Kidney tubule cell (primary cell): ENCODE data around the gene TCTN3.
"Not testable (repeated sequence)": the region's sequence is repeated elsewhere in the genome, so short reads cannot be mapped to it uniquely, and the experiment has no call there.

ENCODE experiments used
- DNase-seq: peaks from one replicate; pipeline ENCODE4 v3.0.0-alpha.2; 2018; ENCODE audit warnings: low spot score

The TCTN3 gene, protein sequence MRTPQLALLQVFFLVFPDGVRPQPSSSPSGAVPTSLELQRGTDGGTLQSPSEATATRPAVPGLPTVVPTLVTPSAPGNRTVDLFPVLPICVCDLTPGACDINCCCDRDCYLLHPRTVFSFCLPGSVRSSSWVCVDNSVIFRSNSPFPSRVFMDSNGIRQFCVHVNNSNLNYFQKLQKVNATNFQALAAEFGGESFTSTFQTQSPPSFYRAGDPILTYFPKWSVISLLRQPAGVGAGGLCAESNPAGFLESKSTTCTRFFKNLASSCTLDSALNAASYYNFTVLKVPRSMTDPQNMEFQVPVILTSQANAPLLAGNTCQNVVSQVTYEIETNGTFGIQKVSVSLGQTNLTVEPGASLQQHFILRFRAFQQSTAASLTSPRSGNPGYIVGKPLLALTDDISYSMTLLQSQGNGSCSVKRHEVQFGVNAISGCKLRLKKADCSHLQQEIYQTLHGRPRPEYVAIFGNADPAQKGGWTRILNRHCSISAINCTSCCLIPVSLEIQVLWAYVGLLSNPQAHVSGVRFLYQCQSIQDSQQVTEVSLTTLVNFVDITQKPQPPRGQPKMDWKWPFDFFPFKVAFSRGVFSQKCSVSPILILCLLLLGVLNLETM

DNA sequence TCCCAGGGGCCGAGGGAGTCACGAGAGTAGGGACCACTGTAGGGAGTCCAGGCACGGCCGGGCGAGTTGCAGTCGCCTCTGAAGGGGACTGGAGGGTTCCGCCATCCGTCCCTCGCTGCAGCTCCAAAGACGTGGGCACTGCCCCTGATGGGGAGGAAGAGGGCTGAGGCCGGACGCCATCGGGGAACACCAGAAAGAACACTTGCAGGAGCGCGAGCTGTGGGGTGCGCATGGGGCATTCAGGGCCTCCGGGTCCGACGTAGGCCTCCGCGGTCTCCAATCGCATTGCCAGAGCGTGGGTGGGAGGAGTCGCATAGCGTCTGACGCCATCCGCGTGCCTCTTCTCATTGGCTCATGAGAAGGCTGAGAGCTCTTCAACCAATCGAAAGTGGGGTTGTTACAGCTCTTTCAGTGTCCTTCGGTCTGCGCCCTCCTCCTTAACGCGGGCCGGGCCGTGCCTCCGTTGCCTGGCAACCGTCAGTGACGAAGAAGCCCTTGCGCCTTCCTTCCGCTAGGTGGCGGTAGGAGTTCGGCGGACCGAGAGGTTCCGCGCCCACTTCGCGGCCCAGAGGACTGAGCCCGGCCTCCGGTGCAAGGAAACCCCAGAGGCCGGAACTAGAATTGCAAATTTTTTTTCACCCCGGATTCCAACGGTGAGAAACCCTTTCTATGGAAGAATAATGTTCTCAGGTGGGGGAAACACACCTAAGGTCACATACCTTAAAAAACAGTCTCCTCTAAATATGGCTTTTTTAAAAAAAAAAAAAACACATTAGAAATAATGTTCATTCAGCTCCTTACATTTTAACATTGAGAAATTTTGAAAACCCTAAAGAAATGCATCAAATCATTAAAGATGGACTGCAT lies at the start of gene TCTN3:
TSS of gene TCTN3 (minus strand) at position 260 of the 867 bp plus-strand sequence. CDS start at position 232, 28 bp downstream.
- peak; percentile 100 for DNase-seq

DNA sequence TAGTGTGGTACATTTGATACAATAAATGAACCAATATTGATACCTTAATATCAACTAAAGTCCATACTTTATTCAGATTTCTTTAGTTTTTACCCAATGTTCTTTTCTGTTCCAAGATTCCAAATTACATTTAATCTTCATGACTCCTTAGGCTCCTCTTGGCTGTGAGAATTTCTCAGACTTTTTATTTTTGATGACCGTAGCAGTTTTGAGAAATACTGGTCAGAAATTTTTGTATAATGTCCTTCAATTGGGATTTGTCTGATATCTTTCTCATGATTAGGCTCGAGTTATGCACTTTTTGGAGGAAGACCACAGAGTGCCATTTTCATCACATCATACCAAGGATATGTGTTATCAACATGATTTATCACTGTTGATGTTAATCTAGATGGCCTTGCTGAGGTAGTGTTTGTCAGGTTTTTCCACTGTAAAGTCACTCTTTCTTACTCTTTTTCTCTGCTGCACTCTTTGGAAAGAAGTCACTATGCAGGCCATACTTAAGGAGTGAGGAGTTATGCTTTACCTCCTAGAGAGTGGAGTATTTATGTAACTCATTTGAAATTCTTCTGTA lies 49.3 kb upstream of the TCTN3 start:
- DNase-seq, result no peak

DNA sequence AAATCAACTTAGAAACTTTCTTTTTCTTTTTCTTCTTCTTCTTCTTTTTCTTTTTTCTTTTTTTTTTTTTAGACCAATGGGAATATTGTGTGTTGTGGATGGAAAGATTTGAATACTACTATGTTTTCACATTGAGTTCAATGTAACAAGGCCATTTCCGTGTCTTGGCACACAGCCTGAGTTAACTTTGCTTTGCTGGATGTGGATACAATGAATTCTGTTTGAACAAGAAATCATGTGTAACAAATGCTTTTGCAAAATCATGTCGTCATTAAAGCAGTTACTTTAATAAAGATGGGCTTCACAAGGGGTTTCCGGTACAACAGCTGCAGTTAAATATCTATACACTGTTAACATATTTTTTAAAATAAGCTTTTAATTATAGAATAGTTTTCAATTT lies 48.8 kb upstream of the TCTN3 start:
- peak; percentile 5 for DNase-seq

DNA sequence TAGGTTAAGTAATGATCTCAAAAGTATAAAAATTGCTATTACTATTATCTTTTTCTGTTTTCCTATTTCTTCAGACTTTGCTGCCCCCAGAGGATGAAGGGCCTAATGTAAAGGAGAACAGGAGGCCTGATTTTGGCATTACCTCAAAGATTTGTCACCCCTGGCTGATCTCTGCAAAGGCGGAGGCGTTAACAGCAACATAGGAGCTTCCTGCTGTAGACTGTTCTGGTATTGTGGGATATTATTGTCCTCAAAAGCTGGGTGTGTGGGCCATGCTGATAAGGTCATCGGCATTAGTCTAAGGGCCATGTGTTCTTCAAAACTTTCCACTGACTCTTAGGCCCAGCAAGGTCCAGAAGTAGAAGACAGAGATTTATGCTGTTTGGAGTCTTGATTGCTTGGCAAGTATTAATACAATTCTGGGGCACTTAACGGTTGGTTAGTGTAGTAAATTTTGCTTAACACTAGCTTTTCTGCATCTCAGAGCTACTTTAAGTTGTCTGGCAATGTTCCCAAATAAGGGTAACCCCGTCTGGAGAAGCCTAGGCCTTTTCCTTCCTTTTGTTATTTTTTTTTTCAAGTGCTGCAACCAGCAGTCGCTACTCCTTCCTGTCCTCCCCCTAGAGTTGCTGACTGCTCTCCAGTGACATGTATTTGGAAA lies 48.2 kb upstream of the TCTN3 start:
- no peak for DNase-seq

DNA sequence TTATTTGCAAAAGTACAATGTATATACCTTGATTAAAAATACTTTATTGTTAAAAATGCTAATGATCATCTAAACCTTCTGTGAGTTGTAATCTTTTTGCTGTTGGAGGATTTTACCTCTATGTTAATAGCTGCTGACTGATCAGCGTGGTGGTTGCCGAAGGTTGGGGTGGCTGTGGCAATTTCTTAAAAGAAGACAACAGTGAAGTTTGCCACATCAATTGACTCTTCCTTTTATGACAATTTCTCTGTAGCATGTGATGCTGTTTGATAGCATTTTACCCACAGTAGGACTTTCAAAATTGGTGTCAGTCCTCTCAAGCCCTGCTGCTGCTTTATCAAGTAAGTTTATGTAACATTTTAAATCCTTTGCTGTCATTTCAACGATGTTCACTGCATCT lies 45.3 kb upstream of the TCTN3 start:
- DNase-seq, result no peak

DNA sequence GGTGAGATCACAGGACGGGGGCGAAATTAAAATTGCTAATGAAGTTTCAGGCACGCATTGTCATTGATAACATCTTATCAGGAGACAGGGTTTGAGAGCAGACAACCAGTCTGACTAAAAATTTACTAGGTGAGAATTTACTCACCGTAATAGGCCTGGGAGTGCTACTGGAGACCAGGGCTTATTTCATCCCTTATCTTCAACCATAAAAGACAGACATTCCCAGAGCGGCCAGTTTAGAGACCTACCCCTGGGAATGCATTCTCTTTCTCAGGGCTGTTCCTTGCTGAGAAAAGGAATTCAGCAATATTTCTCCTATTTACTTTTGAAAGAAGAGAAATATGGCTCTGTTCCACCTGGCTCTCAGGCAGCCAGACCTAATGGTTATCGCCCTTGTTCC lies 39.2 kb upstream of the TCTN3 start:
- not testable (repeated sequence) for DNase-seq

DNA sequence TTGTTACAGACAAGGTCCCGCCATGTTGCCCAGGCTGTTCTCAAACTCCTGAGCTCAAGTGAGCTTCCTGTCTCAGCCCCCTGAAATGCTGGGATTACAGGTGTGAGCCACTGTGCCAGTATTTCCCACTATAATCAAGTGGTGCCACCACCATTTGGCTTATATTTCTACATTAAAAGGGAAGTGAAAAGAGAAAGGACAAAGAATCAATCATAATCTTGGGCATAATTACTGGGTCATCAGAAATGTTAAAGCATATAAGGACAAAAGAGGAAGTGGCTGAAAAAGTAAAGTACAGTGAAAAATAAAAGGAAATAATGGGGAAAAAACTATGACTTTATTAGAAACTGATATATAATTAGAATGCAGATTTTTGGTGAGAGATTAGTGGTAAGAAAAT lies 36.5 kb upstream of the TCTN3 start:
- no peak for DNase-seq

DNA sequence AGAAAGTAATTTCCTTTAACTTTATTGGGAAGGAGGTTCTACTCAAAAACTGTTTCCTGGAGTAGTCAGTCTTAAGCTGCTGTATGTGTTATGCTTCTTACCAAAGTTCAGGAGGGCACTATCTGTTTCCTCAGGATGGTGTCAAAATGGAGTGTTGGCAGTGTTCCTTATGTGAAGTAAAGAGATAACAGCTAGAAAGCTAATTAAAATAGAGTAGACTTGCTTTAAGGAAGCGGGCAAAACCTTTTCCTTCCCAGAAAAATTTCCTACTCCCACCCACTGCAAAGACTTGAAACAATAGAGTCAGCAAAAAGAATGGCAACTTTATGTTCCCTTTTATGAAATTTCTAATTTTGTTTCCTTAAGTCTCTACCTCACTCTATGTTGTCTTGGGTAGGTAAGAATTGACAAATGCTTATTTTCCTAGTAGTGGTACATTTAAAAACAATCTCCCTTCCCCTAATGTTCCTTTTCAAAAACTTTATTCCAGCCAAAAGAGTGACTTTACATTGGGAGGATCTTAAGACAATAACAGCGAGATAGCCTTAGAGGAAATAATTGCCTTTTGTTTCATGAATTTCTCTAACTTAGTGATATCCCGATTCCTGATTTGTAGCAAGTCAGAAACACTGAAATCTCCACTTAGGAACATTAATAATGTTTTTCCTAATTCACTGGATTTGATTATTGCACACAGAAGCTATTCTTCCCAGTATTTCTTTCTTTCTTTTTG lies 35.8 kb upstream of the TCTN3 start:
- no peak for DNase-seq

DNA sequence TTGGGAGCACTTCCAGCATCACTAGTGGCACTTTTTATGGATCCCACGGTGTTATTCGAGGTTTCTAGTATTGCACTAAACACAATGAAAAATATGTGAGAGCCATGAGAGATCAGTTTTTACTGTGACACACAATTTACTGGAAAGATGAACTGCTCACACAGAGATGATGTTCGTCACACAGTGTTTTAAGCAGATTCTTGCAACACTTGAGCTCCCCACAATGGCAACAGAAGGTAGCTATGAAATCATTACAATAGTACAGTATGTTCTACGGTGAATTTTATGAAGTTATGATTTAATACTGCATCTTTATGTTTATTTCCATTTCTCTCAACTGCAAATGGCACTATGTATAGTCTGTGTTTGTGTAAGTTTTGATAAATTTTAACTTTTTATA lies 34.8 kb upstream of the TCTN3 start:
- no peak for DNase-seq

DNA sequence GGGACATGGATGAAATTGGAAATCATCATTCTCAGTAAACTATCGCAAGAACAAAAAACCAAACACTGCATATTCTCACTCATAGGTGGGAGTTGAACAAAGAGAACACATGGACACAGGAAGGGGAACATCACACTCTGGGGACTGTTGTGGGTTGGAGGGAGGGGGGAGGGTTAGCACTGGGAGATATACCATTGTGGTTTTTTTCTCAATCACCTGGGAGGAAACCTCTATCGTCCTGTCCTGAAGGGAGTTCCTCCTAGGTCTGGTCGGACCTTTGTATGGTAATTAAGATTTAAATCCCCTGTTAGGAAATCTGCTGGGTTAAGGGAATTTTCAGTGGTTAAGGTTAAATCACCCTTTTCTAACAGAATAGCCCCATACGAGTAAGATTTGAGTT lies 28.8 kb upstream of the TCTN3 start:
- not testable (repeated sequence) for DNase-seq

DNA sequence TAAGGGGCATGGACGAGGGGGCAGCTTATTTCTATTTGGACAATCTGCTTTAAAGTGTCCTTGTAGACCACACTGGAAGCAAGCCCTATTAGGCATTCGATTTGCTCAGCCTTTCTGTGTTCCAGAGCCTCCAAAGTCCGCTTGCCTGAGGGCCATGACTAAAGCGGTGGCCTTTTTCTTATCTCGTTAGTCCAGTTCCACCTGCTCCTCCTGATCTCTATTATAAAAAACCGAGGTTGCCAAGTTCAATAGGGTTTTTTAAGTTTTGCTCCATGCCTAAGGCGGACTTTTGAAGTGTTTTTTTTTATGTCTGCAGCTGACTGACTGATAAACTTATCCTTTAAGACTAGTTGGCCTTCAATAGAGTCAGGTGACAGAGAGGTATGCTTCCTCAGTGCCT lies 27.0 kb upstream of the TCTN3 start:
- DNase-seq, result not testable (repeated sequence)

DNA sequence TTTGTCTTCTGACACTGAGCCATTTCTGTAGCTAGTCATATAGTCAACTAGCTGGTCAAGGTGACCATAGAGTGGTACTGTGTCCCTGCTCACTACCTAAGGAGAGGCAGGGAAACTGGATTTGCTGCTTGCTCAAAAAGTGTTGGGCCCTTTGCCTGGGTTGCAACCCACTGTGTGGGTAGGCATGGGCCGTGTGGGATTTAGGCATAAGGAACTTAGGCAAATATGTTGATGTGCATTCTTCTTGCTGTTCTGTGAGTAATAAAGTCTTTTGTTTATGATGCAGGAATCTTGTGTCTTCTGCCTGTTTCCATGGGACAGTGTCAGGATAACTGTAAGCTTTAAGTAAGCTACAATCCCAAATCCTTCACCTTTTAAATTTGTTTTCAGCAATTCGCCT lies 23.1 kb upstream of the TCTN3 start:
- no peak for DNase-seq

DNA sequence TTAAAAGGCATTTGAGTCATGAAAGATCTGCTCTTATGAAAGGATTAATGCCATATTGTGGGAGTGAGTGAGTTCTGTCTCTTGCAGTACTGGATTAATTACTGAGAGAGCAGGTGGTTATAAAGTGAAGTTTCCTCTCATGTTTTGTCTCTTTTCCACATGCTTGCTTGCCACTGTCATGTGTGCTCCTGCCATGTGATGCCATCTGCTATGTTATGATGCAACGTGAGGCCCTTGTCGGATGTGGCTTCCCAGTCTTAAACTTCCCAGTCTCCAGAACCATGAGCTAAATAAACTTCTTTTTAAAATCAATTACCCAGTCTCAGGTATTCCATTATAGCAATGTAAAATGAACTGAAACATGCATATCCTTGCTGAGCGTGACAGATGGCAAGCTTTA lies 22.7 kb upstream of the TCTN3 start:
- no peak for DNase-seq

DNA sequence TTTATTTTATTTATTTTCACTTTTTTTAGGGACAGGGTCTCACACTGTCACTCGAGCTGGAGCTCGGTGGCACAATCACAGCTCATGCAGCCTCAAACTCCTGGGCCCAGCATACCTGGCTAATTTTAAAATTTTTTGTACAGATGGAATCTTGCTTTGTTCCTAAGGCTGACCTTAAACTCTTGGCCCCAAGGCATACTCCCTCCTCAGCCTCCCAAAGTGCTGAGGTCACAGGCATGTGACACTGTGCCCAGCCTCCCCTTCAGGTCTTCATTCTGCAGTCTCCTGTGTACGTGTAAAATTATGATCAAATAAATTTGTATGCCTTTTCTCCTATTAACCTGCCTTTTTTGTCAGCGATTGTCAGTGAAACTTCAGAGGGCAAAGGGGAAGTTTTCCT lies 17.8 kb upstream of the TCTN3 start:
- no peak for DNase-seq

DNA sequence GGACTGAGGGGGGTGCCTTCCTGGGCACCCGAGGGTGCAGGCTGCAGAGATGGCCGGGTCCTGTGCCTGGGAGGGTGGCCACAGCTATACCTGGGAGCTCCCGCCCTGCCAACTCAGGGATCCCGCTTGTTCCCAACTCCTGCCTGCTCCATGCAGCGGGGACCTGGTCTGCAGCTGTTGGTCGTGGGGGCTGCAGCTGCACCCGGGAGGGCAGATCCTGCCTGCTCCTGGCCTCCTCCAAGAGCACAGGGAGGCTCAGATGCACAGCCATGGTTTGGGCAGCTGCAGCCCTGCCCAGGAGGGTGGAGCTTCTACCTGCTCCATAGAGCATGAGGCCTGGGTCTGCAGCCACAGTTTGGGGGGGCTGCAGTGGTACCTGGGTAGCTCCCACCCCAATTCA lies 13.3 kb upstream of the TCTN3 start:
- DNase-seq, result no peak

DNA sequence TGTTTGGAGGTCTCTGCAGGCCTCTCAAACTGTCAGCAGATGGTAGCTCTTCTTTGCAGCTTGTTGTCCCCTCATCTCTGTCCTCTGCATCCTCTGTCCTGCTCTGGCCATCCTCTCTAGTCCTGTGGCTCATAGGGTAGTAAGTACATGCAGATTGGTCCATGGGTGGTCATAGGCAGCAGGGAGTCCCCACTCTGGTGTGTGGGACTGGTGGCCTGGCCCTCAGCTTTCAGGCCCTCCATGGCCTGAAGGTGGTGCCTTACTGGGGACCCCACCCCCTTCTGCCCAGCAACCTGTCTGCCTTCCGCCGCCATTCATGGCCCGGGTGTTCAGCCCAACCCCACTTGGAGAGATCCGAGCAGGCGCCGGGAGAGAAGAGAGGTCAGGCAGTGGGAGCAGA lies 12.8 kb upstream of the TCTN3 start:
- DNase-seq, result no peak

DNA sequence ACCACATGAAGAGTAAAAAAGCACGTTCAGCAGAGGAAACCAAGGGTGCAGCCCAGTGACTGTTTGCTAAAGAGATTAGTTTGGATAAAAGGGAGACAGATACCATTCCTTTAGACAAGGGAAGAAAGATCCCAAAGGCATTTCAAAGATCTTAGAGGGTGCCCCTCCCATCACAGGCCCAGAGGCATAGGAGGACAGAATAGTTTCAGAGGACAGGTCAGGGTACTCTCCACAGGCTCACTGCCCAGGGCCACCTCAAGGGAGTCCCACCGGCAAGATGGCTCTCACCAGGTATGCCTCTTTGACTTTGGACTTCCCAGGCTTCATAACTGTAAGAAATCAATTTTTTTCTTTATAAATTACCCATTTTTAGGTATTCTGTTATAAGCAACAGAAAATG lies 4.7 kb upstream of the TCTN3 start:
- DNase-seq, result no peak

DNA sequence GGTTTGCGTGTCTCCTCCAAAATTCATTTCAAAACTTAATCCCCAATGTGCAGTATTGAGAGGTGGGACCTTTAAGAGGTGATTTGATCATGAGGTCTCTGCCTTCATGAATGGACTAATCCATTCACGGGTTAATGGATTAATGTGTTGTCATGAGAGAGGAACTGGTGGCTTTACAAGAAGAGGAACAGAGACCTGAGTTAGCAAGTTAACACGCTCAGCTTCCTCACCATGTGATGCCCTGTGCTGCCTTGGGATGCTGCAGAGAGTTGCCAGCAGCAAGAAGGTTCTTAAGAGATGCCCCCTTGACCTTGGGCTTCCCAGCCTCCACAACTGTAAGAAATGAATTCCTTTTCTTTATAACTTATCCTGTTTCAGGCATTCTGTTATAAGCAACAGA lies 3.7 kb upstream of the TCTN3 start:
- DNase-seq, result no peak

DNA sequence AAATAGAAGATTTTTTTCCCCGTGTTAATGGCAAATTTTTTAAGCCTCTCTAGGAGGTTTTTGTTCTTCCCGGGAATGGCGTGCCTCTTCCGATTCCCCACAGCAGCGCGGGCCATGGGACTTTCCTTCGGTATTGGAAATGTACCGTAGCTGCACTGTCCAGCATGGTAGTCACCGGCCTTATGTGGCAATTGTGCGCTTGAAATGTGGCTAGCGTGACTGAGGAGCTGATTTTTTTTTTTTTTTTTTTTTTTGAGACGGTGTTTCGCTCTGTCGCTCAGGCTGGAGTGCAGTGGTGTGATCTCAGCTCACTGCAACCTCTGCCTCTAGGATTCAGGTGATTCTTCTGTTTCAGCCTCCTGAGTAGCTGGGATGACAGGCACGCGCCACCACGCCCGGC lies 938 bp upstream of the TCTN3 start:
- DNase-seq, result no peak

DNA sequence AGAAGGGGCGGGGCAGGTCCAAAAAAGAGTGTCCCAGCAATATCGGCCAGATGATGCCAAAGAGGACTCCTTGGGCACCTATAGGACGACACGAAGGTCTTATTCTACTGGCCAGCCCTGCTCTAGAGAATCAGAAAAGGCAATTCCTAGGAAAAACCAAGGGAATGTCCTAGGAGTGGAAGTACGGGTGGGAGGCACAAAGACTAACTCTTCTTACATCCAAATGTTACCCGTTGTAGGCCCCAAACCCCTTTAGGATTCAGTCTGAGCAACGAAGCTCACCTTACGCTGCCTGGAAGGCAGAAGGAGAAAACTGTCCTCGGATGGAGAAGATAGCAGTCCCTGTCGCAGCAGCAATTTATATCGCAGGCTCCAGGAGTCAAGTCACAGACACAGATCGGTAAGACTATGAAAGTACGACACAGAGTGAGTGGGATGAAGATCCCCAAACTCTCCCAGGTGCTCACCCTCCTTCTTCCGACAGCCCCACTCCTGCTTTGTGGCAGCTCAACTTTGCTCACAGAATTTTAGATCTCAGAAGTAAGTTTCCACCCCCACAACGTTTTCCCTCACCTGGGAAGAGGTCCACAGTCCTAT lies 558 bp downstream of the TCTN3 start:
- peak; percentile 1 for DNase-seq

DNA sequence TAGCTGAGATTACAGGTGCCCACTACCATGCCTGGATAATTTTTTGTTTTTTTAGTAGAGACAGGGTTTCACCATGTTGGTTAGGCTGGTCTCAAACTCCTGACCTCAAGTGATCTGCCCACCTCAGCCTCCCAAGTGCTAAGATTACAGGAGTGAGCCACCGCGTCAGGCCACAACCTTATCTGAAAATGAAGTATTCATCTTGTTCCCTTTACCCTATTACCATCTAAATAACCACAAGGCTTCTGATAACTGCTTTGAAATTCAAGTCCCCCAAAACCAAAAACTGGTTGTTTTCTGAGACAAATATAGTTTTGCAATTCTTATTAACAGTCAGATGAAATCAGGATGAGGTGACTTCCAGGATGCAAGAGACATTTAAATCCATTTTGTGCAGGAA lies 2.4 kb downstream of the TCTN3 start:
- no peak for DNase-seq
